Measurements from ENCODE around the gene IFI44. TPM values are rescaled to one million over a fixed set of nuclear protein-coding genes. Genes with fewer than 3 reads are reported as not detected.

IFI44 gene
- total and polyA plus RNA-seq, 2 of the 8 experiments (the other 6 are each of a cell fraction or from before 2014, with no cell fraction given) = not detected

GRCh38 chr1:78607334-78607927 lies 42.2 kb upstream of the IFI44 start (continued):
- TF ChIP-seq RNF2 (IDR thresholded peaks at IDR 0.05; ENCODE audit: borderline replicate concordance, low read depth, low read length, missing control alignments, poor library complexity, severe bottlenecking) = no peak
